HCT116 (cell line): ENCODE results near the gene C10orf95. TPM values are rescaled to one million over a fixed set of nuclear protein-coding genes. Genes with fewer than 3 reads are reported as not detected.

Source experiments
- ATAC-seq: fragments of 200-7000 bp; cut with Tn5 transposase; 2 replicates; pipeline ENCODE4 v1.9.1; 2020; ENCODE audit warnings: mild to moderate bottlenecking, moderate library complexity
- BruUV-seq: library from RNA; stranded (reverse); fragments of 400-500 nt; replicated peaks from 2 replicates; lab custom pipeline; 2021; lab: Mats Ljungman, UMichigan
- CTCF ChIA-PET: fragments of 300-600 bp; sonication (Branson Sonifier 250); formaldehyde crosslinking; loops from one replicate; lab custom pipeline; 2021; ENCODE audit warnings: antibody characterized with exemption; lab: Charles Lee
- POLR2A ChIA-PET: fragments of 300-600, 350-600 bp; sonication (Branson Sonifier 250); formaldehyde crosslinking; loops from one replicate; lab custom pipeline; 2021; ENCODE audit warnings: antibody characterized with exemption; lab: Charles Lee
- RAD21 ChIA-PET, 2 experiments: fragments of 300-600 bp; sonication (Branson Sonifier 250); formaldehyde crosslinking; loops; one replicate each; lab custom pipeline; 2023; ENCODE audit warnings: low total read pairs in 2 of 2; ENCODE audit not compliant: uncharacterized antibody in 2 of 2, unreplicated experiment in 2 of 2, low non-redundant PET in 1 of 2; lab: Charles Lee
- DNase-seq: peaks from one replicate; pipeline ENCODE4 v3.0.0-alpha.2; 2010; ENCODE audit warnings: low read depth, low spot score
- H2AFZ ChIP-seq: fragments of 200-600 bp; shearing (Covaris generic), sonication (generic); 2 replicates; pipeline ENCODE4 v1.6.1; 2017; ENCODE audit warnings: low read depth, mixed run types, mixed read lengths, antibody characterized with exemption, low read length; ENCODE audit not compliant: poor library complexity, severe bottlenecking
- H3K27ac ChIP-seq: 2 replicates; pipeline ENCODE4 v1.5.1; 2012; ENCODE audit warnings: low read depth, low read length
- H3K27me3 ChIP-seq: fragments of 200-600 bp; sonication (generic); 2 replicates; pipeline ENCODE4 v1.6.1; 2016; ENCODE audit warnings: mixed run types, low read length, mixed read lengths; ENCODE audit not compliant: insufficient read depth
- H3K36me3 ChIP-seq, 2 experiments: fragments of 200-500 bp in 1 of 2; fragments of 200-600 bp in 1 of 2; sonication (Bioruptor generic) in 1 of 2; sonication (generic) in 1 of 2; 2 replicates each; pipeline versions ENCODE4 v1.5.1 to v1.6.1; 2014 to 2016; ENCODE audit warnings: low read length in 2 of 2, inconsistent platforms in 1 of 2, mixed read lengths in 1 of 2, mixed run types in 1 of 2; ENCODE audit not compliant: insufficient read depth in 2 of 2, control insufficient read depth in 1 of 2
- H3K4me1 ChIP-seq, 2 experiments: fragments of 200-600 bp in 1 of 2; sonication (generic) in 1 of 2; 2 replicates each; pipeline versions ENCODE4 v1.5.1 to v1.6.1; 2012 to 2017; ENCODE audit warnings: low read length in 2 of 2, inconsistent platforms in 1 of 2, mild to moderate bottlenecking in 1 of 2, mixed read lengths in 1 of 2, mixed run types in 1 of 2, moderate library complexity in 1 of 2; ENCODE audit not compliant: insufficient read depth in 2 of 2, control insufficient read depth in 1 of 2
- H3K4me2 ChIP-seq: fragments of 200-600 bp; sonication (generic); 2 replicates; pipeline ENCODE4 v1.6.1; 2017; ENCODE audit warnings: mixed run types, low read length, mixed read lengths
- H3K4me3 ChIP-seq, 2 experiments: fragments of 200-600 bp in 1 of 2; sonication (generic) in 1 of 2; replicated peaks in 1 of 2; 2 replicates each; pipeline ENCODE4 v1.5.1; 2011 to 2016; ENCODE audit warnings: low read length in 2 of 2, control low read depth in 1 of 2, low read depth in 1 of 2, mild to moderate bottlenecking in 1 of 2, mixed read lengths in 1 of 2, mixed run types in 1 of 2
- H3K79me2 ChIP-seq: fragments of 200-600 bp; sonication (generic); 2 replicates; pipeline ENCODE4 v1.6.1; 2017; ENCODE audit warnings: mild to moderate bottlenecking, mixed run types, low read length, moderate library complexity, mixed read lengths; ENCODE audit not compliant: insufficient read depth
- H3K9ac ChIP-seq: fragments of 200-600 bp; sonication (generic); 2 replicates; pipeline ENCODE4 v1.6.1; 2016; ENCODE audit warnings: low read length, mixed read lengths
- H3K9me2 ChIP-seq: fragments of 200-600 bp; sonication (generic), shearing (Covaris generic); 2 replicates; pipeline ENCODE4 v1.6.1; 2017; ENCODE audit warnings: mixed run types, mild to moderate bottlenecking, moderate library complexity; ENCODE audit not compliant: insufficient read depth
- H3K9me3 ChIP-seq, 2 experiments: fragments of 200-500 bp in 1 of 2; fragments of 200-600 bp in 1 of 2; sonication (Bioruptor generic) in 1 of 2; sonication (generic) in 1 of 2; 2 replicates each; pipeline ENCODE4 v1.6.1; 2014 to 2017; ENCODE audit warnings: low read length in 2 of 2, mixed read lengths in 2 of 2, inconsistent platforms in 1 of 2, low read depth in 1 of 2, mild to moderate bottlenecking in 1 of 2, mixed run types in 1 of 2, moderate library complexity in 1 of 2; ENCODE audit not compliant: control insufficient read depth in 1 of 2, insufficient read depth in 1 of 2
- H4K20me1 ChIP-seq: fragments of 200-600 bp; sonication (generic), shearing (Covaris generic); 2 replicates; pipeline ENCODE4 v1.6.1; 2017; ENCODE audit warnings: mixed run types, mild to moderate bottlenecking, moderate library complexity; ENCODE audit not compliant: insufficient read depth
- CBX3 ChIP-seq: IDR thresholded peaks from 2 replicates; pipeline ENCODE4 v1.6.1; 2012; ENCODE audit warnings: low read depth
- CEBPB ChIP-seq: IDR thresholded peaks from 2 replicates; pipeline ENCODE4 v1.6.1; 2012; ENCODE audit warnings: low read depth
- ELF1 ChIP-seq: IDR thresholded peaks from 2 replicates; pipeline ENCODE4 v1.6.1; 2012; ENCODE audit warnings: low read depth, borderline replicate concordance
- EZH2 ChIP-seq: fragments of 200-600 bp; sonication (generic); IDR thresholded peaks from 2 replicates; pipeline ENCODE4 v1.6.1; 2017; ENCODE audit warnings: antibody characterized with exemption, mixed run types
- EZH2phosphoT487 ChIP-seq: fragments of 200-600 bp; IDR thresholded peaks from 2 replicates; pipeline ENCODE4 v1.6.1; 2018; ENCODE audit warnings: antibody characterized with exemption, borderline replicate concordance
- JUND ChIP-seq: IDR thresholded peaks from 2 replicates; pipeline ENCODE4 v1.6.1; 2012
- POLR2A ChIP-seq: IDR thresholded peaks from 2 replicates; pipeline ENCODE4 v1.7.0; 2011; ENCODE audit warnings: borderline replicate concordance; ENCODE audit not compliant: insufficient read depth, insufficient read length; ENCODE audit errors: extremely low read depth
- SIN3A ChIP-seq: IDR thresholded peaks from 2 replicates; pipeline ENCODE4 v1.6.1; 2012; ENCODE audit warnings: low read depth
- SP1 ChIP-seq: IDR thresholded peaks from 2 replicates; pipeline ENCODE4 v1.6.1; 2012; ENCODE audit warnings: low read depth
- ZNF274 ChIP-seq: fragments of 200-500 bp; sonication (Bioruptor generic); IDR thresholded peaks from 2 replicates; pipeline ENCODE4 v1.6.1; 2014; ENCODE audit warnings: mild to moderate bottlenecking, low read depth, low read length, inconsistent platforms
- intact Hi-C: fragments of 100-400 bp; cut with micrococcal nuclease; formaldehyde crosslinking; loops from 2 replicates; pipeline ENCODE4 v1.10.0; 2022
- total RNA-seq: library from RNA; stranded (reverse); gene quantifications from one replicate; pipeline ENCODE4 v1.2.1, GENCODE V29; 2021; ENCODE audit not compliant: unreplicated experiment
- TF ChIP-seq, protein P1 (sequence below): IDR thresholded peaks from 2 replicates; pipeline ENCODE4 v1.6.1; 2012
- TF ChIP-seq, protein P2 (sequence below), 3 experiments: fragments of 200-600 bp in 1 of 3; sonication (generic) in 1 of 3; IDR thresholded peaks in 2 of 3; conservative IDR thresholded peaks in 1 of 3; 2 replicates each; pipeline ENCODE4 v1.5.1; 2012 to 2017; ENCODE audit warnings: low read depth in 2 of 3, low read length in 2 of 3, antibody characterized with exemption in 1 of 3, borderline replicate concordance in 1 of 3, control low read depth in 1 of 3, mild to moderate bottlenecking in 1 of 3, mixed read lengths in 1 of 3, mixed run types in 1 of 3, moderate library complexity in 1 of 3; ENCODE audit not compliant: insufficient read depth in 1 of 3
- TF ChIP-seq, protein P3 (sequence below): IDR thresholded peaks from 2 replicates; pipeline ENCODE4 v1.6.1; 2012; ENCODE audit warnings: low read depth

The C10orf95 gene
- total RNA-seq, 1 experiment from 2014 or later, result 2.1 TPM

DNA sequence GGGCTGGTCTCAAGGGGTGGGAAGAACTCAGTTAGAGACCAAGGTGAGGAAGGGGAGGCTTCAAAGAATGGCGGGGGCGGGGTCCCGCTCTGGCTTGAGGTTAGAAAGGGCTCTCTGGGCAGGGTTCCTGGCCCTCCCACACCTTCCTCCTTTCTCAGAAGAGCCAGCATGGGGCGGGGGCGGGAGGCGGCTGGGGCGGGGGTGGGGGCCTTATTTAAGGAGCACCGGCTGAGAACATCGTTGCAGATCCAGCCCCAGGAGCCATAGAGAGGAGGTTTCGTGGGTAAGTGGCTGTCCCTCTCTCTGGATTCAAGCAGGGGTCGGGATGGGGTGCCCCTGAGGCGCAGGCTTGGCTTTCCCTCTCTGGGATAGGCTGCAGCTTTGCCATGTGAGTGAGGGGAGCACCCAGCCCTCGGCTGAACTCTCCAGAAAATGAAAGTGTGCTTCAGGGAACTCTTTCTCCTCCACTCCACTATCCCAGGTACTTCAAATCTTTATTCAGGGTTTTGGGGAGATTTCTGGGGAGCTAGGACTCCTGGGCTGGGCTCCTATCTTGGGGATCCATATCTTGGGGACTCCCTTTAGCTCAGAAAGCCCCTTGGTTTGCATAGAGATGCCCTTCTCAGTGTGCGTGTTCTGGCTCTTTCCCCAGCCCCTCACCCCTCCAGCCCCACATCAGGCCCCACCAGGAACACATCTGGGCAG lies 15.7 kb downstream of the C10orf95 start:
- POLR2A ChIA-PET, result interaction anchor here (6.6 kb wide), 1 partner anchor 15 kb away, joined by 36 read pairs; the partner anchor contains the start of gene C10orf95
- BruUV-seq, result no TSS peak
- Histone ChIP-seq H4K20me1 (no peaks in the 10 kb centered on the region), H3K9me2 (no peaks in the 10 kb centered on the region), H3K4me2 (no peak overlapping the region), H3K27ac (no peak overlapping the region), H3K79me2 (peaks cover 15% of the 10 kb centered on the region), H3K36me3 (no peaks in the 10 kb centered on the region), H3K27me3 (peaks cover 7% of the 10 kb centered on the region; the same call in 1 of the 2 replicates), H3K4me1 (peaks cover 0 to 24% of the 10 kb centered on the region in 2 experiments; a peak in 2 of 4 replicates), H3K9me3 (no peaks in the 10 kb centered on the region), H3K9ac (no peak overlapping the region), H3K4me3 (no peak overlapping the region), H2AFZ (no peak overlapping the region)
- DNase-seq (no peak), ATAC-seq (no peak)
- CTCF ChIA-PET, result interaction anchor here (1.1 kb wide), 2 partner anchors 13 to 148 kb away, joined by 3 read pairs; no protein-coding TSS in a partner anchor
- RAD21 ChIA-PET, result no interaction called here
- TF ChIP-seq CBX3 (no peak), SP1 (no peak)
- intact Hi-C loops, result no loop called here

DNA sequence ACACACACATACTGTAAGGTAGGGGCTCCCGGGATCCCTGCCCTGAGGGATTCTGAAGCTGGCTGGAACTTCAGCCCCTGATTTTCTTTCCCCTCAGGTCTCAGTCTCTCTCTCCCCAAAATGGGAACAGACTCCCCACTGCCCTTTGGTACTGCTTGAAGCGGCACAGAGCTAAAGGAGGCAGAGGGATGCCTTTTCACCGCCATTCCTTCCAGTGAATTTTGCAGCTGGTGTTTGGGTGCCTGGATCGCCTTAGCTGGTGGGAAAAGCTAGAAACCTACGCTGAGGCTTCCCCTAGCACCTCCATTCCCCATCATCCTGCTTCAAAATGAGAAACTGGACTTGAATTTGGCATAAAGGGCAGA lies 16.2 kb downstream of the C10orf95 start:
- H3K9me2 ChIP-seq, result no peaks in the 10 kb centered on the region
- no peak for ATAC-seq
- H3K4me2 ChIP-seq, result no peak overlapping the region
- no peak for DNase-seq
- H3K79me2 ChIP-seq, result peaks cover 19% of the 10 kb centered on the region
- no peaks in the 10 kb centered on the region for H3K36me3 ChIP-seq
- H3K9ac ChIP-seq, result no peak overlapping the region
- H4K20me1 ChIP-seq, result no peaks in the 10 kb centered on the region
- intact Hi-C loops, result no loop called here
- H2AFZ ChIP-seq, result no peak overlapping the region
- H3K4me3 ChIP-seq, result no peak overlapping the region
- peaks cover 7% of the 10 kb centered on the region; the same call in 1 of the 2 replicates for H3K27me3 ChIP-seq
- no peaks in the 10 kb centered on the region for H3K9me3 ChIP-seq
- no peak overlapping the region for H3K27ac ChIP-seq
- ChIA-PET RAD21 (no interaction called here), CTCF (interaction anchor here (1.1 kb wide), 1 partner anchor 13 kb away, joined by 3 read pairs; no protein-coding TSS in a partner anchor), POLR2A (interaction anchor here (0.9 to 6.6 kb wide), 2 partner anchors 12 to 16 kb away, joined by 3 to 36 read pairs; partner anchors contain the start of gene C10orf95)
- H3K4me1 ChIP-seq, result peaks cover 0 to 26% of the 10 kb centered on the region in 2 experiments; a peak in 2 of 4 replicates
- no TSS peak for BruUV-seq
- TF ChIP-seq POLR2A (no peak), ELF1 (no peak), EZH2phosphoT487 (no peak), SIN3A (no peak), ZNF274 (no peak), JUND (no peak), CBX3 (no peak), CEBPB (no peak), EZH2 (no peak)
- TF ChIP-seq, protein P1, sequence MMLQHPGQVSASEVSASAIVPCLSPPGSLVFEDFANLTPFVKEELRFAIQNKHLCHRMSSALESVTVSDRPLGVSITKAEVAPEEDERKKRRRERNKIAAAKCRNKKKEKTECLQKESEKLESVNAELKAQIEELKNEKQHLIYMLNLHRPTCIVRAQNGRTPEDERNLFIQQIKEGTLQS, result no peak
- TF ChIP-seq, protein P2, sequence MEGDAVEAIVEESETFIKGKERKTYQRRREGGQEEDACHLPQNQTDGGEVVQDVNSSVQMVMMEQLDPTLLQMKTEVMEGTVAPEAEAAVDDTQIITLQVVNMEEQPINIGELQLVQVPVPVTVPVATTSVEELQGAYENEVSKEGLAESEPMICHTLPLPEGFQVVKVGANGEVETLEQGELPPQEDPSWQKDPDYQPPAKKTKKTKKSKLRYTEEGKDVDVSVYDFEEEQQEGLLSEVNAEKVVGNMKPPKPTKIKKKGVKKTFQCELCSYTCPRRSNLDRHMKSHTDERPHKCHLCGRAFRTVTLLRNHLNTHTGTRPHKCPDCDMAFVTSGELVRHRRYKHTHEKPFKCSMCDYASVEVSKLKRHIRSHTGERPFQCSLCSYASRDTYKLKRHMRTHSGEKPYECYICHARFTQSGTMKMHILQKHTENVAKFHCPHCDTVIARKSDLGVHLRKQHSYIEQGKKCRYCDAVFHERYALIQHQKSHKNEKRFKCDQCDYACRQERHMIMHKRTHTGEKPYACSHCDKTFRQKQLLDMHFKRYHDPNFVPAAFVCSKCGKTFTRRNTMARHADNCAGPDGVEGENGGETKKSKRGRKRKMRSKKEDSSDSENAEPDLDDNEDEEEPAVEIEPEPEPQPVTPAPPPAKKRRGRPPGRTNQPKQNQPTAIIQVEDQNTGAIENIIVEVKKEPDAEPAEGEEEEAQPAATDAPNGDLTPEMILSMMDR (IDR thresholded peaks at IDR 0.05 in 2 of 3, conservative IDR thresholded peaks at IDR 0.05 in 1 of 3; ENCODE audit: borderline replicate concordance in 1 of 3, insufficient read depth in 1 of 3, low read depth in 2 of 3, low read length in 2 of 3), result no peak
- TF ChIP-seq, protein P3, sequence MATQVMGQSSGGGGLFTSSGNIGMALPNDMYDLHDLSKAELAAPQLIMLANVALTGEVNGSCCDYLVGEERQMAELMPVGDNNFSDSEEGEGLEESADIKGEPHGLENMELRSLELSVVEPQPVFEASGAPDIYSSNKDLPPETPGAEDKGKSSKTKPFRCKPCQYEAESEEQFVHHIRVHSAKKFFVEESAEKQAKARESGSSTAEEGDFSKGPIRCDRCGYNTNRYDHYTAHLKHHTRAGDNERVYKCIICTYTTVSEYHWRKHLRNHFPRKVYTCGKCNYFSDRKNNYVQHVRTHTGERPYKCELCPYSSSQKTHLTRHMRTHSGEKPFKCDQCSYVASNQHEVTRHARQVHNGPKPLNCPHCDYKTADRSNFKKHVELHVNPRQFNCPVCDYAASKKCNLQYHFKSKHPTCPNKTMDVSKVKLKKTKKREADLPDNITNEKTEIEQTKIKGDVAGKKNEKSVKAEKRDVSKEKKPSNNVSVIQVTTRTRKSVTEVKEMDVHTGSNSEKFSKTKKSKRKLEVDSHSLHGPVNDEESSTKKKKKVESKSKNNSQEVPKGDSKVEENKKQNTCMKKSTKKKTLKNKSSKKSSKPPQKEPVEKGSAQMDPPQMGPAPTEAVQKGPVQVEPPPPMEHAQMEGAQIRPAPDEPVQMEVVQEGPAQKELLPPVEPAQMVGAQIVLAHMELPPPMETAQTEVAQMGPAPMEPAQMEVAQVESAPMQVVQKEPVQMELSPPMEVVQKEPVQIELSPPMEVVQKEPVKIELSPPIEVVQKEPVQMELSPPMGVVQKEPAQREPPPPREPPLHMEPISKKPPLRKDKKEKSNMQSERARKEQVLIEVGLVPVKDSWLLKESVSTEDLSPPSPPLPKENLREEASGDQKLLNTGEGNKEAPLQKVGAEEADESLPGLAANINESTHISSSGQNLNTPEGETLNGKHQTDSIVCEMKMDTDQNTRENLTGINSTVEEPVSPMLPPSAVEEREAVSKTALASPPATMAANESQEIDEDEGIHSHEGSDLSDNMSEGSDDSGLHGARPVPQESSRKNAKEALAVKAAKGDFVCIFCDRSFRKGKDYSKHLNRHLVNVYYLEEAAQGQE, result no peak
